Thyroid gland (tissue), 4 donors: ENCODE data around the gene CERK.

ENCODE experiments used
- CTCF ChIP-seq, 6 experiments: fragments of 200-600 bp in 3 of 6; fragments of 450-650 bp in 3 of 6; sonication (generic) in 3 of 6; IDR thresholded peaks; one replicate each; pipeline ENCODE4 v1.5.1; 2016 to 2019; ENCODE audit warnings: antibody characterized with exemption in 6 of 6, mild to moderate bottlenecking in 2 of 6, inconsistent platforms in 1 of 6, moderate library complexity in 1 of 6
- POLR2A ChIP-seq, 2 donors: fragments of 450-650 bp; IDR thresholded peaks; one replicate each; pipeline ENCODE4 v1.6.1; 2017; ENCODE audit warnings: antibody characterized with exemption in 2 of 2, mild to moderate bottlenecking in 2 of 2, moderate library complexity in 1 of 2

- TF ChIP-seq CTCF (IDR thresholded peaks at IDR 0.05) (no peak), POLR2A (IDR thresholded peaks at IDR 0.05) (no peak)
Measured at GRCh38 chr22:46652081-46652846, 85.8 kb downstream of the CERK start.
